Activated T-cell treated with anti-CD3 and anti-CD28 coated beads, Interleukin-2, amount 50 U/mL, for 72 hours (primary cell): ENCODE data around the gene VWA1. TPM values are rescaled to one million over a fixed set of nuclear protein-coding genes. Genes with fewer than 3 reads are reported as not detected.
"Not testable (repeated sequence)": the region's sequence is repeated elsewhere in the genome, so short reads cannot be mapped to it uniquely, and the experiment has no call there.

Experiments used
- ATAC-seq, 2 donors: fragments of 150-1000 bp; cut with Tn5 transposase; replicated peaks in 1 of 2; 2 replicates each; pipeline ENCODE4 v1.10.0; 2021; ENCODE audit warnings: moderate library complexity in 2 of 2, mild to moderate bottlenecking in 1 of 2
- DNase-seq, 2 donors: peaks; one replicate each; pipeline ENCODE4 v3.0.0; 2021 to 2022; ENCODE audit warnings: mixed read lengths in 1 of 2
- H3K27ac Mint-ChIP-seq: one replicate; pipeline ENCODE4 v1.8.0; 2022; ENCODE audit warnings: mild to moderate bottlenecking, moderate library complexity, mixed read lengths
- H3K27me3 Mint-ChIP-seq: one replicate; pipeline ENCODE4 v1.8.0; 2022; ENCODE audit warnings: low read depth, mixed read lengths
- H3K36me3 Mint-ChIP-seq, 2 donors: one replicate each; pipeline ENCODE4 v1.8.0; 2022; ENCODE audit warnings: mixed read lengths in 2 of 2, mild to moderate bottlenecking in 1 of 2; ENCODE audit not compliant: insufficient read depth in 2 of 2
- H3K4me1 Mint-ChIP-seq: one replicate; pipeline ENCODE4 v1.8.0; 2022; ENCODE audit warnings: low read depth, mixed read lengths
- H3K4me3 Mint-ChIP-seq, 2 donors: one replicate each; pipeline ENCODE4 v1.8.0; 2022; ENCODE audit warnings: mild to moderate bottlenecking in 2 of 2, mixed read lengths in 2 of 2, moderate library complexity in 2 of 2
- H3K9me3 Mint-ChIP-seq, 2 donors: one replicate each; pipeline ENCODE4 v1.8.0; 2022; ENCODE audit warnings: mixed read lengths in 2 of 2
- total RNA-seq, 2 donors: library from RNA; stranded (reverse); gene quantifications; one replicate each; pipeline ENCODE4 v1.2.3, GENCODE V29; 2022

Gene VWA1
- total RNA-seq, 2 donors from 2014 or later: 0.94 to 1.4 TPM

DNA sequence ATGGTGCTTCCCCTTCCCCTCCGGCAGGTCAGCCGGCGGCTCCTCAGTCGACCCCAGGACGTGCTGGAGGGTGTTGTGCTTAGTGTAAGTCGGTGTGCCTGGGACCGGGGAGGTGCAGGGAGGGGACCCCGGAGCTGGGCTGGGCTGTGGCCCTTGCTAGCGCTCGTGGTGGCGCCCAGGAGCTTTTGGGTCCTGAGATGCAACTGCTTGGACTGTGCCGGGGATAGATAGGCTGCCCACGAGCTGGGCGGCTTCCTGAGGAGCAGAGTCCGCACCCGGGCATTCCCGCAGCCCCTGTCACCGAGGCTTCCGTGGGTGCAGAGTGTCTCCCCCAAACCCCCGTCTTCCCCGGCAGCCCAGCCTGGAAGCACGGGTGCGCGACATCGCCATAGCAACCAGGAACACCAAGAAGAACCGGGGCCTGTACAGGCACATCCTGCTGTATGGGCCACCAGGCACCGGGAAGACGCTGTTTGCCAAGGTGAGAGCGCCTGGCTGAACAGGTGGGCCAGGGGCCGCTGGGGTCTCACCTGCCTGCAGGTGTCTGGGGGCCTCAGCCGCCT lies 50.3 kb downstream of the VWA1 start:
- not testable (repeated sequence) for H3K27me3 Mint-ChIP-seq, H3K4me3 Mint-ChIP-seq, DNase-seq, H3K4me1 Mint-ChIP-seq, ATAC-seq, H3K9me3 Mint-ChIP-seq, H3K27ac Mint-ChIP-seq
- H3K36me3 Mint-ChIP-seq: peaks cover 2 to 18% of the 10 kb centered on the region in 2 donors

DNA sequence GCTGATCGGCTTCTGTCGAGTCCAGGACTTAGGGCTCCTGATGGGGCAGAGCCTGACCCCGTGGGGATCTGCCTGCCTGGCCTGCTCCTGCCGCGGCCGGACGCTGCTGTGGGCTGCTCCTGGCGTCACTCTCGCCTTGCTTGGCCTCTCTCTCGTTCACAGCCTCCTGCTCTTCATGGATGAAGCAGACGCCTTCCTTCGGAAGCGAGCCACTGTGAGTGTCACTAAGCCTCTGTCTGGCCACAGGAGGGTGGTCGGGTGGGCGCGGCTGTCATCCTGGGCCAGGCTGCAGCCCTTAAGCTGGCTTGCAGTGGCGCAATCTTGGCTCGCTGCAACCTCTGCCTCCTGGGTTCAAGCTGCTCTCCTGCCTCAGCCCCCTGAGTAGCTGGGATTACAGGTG lies 52.2 kb downstream of the VWA1 start:
- Mint-ChIP-seq H3K27me3 (no peaks in the 10 kb centered on the region), H3K9me3 (no peaks in the 10 kb centered on the region), H3K36me3 (peaks cover 6 to 28% of the 10 kb centered on the region in 2 donors), H3K27ac (no peak overlapping the region), H3K4me3 (no peak overlapping the region), H3K4me1 (no peaks in the 10 kb centered on the region)
- no peak for ATAC-seq
- DNase-seq: no peak

DNA sequence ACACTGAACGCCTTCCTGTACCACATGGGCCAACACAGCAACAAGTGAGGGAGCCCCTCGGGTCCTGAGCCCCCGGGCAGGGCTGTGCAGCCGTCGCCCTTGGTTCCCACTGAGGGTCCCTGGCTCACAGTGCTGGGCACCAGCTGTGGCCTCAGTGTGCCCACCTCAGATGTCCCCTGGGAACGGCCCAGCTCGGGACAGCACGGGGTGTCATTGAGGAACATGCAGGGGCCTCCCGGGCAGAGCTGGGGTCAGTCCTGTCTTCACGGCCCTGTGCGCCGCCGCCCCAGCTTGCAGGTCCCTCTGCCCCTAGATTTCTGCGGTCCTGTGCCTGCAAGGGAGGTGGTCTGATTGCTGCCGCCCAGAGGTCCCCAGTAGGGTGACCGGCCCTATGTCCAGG lies 53.7 kb downstream of the VWA1 start:
- Mint-ChIP-seq H3K4me3 (no peak overlapping the region), H3K36me3 (peaks cover 12 to 30% of the 10 kb centered on the region in 2 donors)
- no peak for ATAC-seq

DNA sequence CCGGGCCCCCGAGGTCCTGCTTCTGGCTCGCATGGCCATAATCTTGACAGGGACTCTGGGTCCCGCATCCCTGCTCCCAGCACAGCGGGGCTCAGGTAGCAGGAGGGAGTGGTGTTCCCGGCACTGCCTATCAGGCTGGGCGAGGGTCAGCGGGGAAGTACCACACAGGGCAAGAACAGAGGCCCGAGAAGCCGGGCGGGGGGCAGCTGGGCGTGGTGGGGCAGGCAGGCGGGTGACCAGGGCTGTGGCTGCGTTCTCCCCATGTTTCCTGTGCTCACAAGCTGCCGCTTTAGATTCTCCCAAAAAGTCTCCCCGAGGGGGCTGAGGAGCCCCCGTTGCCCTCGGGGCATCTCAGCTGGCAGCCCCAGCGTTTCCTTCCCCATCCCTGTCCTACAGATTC lies 54.4 kb downstream of the VWA1 start:
- ATAC-seq: no peak
- Mint-ChIP-seq H3K27ac (no peak overlapping the region), H3K4me1 (no peaks in the 10 kb centered on the region), H3K36me3 (peaks cover 12 to 30% of the 10 kb centered on the region in 2 donors), H3K4me3 (no peak overlapping the region), H3K27me3 (no peaks in the 10 kb centered on the region), H3K9me3 (peaks cover 2% of the 10 kb centered on the region in 2 donors)
- DNase-seq: no peak

More for the DNA sequence above, 53.7 kb downstream of the VWA1 start:
- no peaks in the 10 kb centered on the region for H3K27me3 Mint-ChIP-seq
- no peaks in the 10 kb centered on the region for H3K4me1 Mint-ChIP-seq
- peaks cover 2% of the 10 kb centered on the region in 2 donors for H3K9me3 Mint-ChIP-seq
- H3K27ac Mint-ChIP-seq: no peak overlapping the region
- no peak for DNase-seq

DNA sequence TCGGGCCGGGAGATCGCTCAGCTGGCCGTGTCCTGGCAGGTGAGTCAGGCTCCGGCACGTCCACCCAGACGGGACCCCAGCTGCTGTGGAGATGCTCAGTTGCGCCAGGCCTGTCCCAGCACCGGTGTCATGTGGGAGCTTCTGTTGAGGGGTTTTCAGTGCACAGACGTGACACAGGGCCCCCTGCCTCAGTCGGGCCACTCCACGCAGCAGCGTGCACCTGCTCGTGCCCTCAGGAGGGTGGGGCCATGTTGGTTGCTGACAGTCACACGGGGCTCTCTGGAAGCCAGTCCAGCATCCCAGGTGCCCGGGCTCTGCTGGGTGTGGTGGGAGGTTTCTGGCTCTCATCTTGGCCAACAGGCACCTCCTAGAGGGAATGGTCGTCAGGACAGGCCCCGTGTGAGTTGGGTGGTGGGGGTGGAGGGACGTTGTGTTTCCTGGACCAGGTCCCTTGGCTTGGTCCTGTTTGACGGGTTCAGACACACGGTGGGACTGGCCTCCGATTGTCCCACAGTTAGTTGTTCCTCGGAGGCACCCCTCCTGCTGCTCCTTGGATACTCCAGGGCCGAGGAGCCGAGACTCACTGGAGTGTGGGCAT lies 55.2 kb downstream of the VWA1 start:
- DNase-seq (no peak), ATAC-seq (no peak)
- Mint-ChIP-seq H3K4me3 (no peak overlapping the region), H3K27ac (no peak overlapping the region), H3K36me3 (peaks cover 12 to 30% of the 10 kb centered on the region in 2 donors), H3K9me3 (peaks cover 2% of the 10 kb centered on the region in 2 donors), H3K4me1 (no peaks in the 10 kb centered on the region), H3K27me3 (no peaks in the 10 kb centered on the region)

DNA sequence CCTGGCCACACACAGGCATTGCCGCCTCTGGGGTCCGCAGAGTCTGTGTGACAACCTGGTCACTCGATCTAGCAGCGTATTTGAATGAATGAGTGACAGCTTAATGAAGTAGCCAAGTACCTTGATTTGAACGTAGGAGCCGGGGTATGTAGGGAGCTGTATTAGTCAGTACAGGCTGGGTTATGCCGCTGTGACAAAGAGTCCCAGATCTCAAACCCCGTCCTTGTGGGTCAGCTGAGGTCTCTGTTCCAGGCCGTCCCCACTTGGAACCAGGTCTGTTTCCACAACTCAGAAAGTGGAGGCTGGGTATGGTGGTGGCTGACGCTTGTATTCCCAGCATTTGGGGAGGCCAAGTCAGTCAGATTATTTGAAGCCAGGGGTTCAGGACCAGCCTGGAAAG lies 56.1 kb downstream of the VWA1 start:
- Mint-ChIP-seq H3K4me1 (no peaks in the 10 kb centered on the region), H3K27ac (no peak overlapping the region), H3K27me3 (no peaks in the 10 kb centered on the region), H3K4me3 (no peak overlapping the region), H3K36me3 (peaks cover 12 to 30% of the 10 kb centered on the region in 2 donors), H3K9me3 (peaks cover 2% of the 10 kb centered on the region in 2 donors)
- DNase-seq (no peak), ATAC-seq (no peak)

Other genes with a start within 250 kb of the VWA1 start
- gene TNFRSF18, start 229.1 kb upstream of the VWA1 start, total RNA-seq: 100 to 1,000 TPM; 245 to 324 TPM
- gene TNFRSF4, start 221.5 kb upstream of the VWA1 start, total RNA-seq: 100 to 1,000 TPM; 268 to 588 TPM
- gene SDF4, start 203.7 kb upstream of the VWA1 start, total RNA-seq: 100 to 1,000 TPM; 188 to 348 TPM
- 10 to 100 TPM; 13.1 to 13.6 TPM for gene B3GALT6, start 203.5 kb upstream of the VWA1 start, total RNA-seq
- gene C1QTNF12, start 189.0 kb upstream of the VWA1 start, total RNA-seq: 10 to 100 TPM in 1 of 2 donors, 1 to 10 TPM in 1; 8.1 to 14.2 TPM
- 10 to 100 TPM; 63.5 to 77.8 TPM for gene UBE2J2, start 161.8 kb upstream of the VWA1 start, total RNA-seq
- 10 to 100 TPM in 1 of 2 donors, 1 to 10 TPM in 1; 5.6 to 13.0 TPM for gene SCNN1D, start 155.3 kb upstream of the VWA1 start, total RNA-seq
- 10 to 100 TPM; 28.6 to 37.9 TPM for gene ACAP3, start 127.8 kb upstream of the VWA1 start, total RNA-seq
- gene PUSL1, start 127.1 kb upstream of the VWA1 start, total RNA-seq: 10 to 100 TPM; 11.0 to 11.9 TPM
- gene INTS11, start 111.0 kb upstream of the VWA1 start, total RNA-seq: 100 to 1,000 TPM; 108 to 131 TPM
- gene CPTP, start 110.9 kb upstream of the VWA1 start, total RNA-seq: 10 to 100 TPM; 18.0 to 22.8 TPM
- under 1 TPM; 0.91 to 0.95 TPM for gene TAS1R3, start 104.4 kb upstream of the VWA1 start, total RNA-seq
- gene DVL1, start 86.3 kb upstream of the VWA1 start, total RNA-seq: 10 to 100 TPM; 46.6 to 52.2 TPM
- 1 to 10 TPM; 1.6 to 3.0 TPM for gene MXRA8, start 77.1 kb upstream of the VWA1 start, total RNA-seq
- 10 to 100 TPM; 92.4 to 97.7 TPM for gene AURKAIP1, start 60.5 kb upstream of the VWA1 start, total RNA-seq
- 100 to 1,000 TPM; 166 to 180 TPM for gene CCNL2, start 36.4 kb upstream of the VWA1 start, total RNA-seq
- 10 to 100 TPM; 74.9 to 77.5 TPM for gene MRPL20, start 28.4 kb upstream of the VWA1 start, total RNA-seq
- under 1 TPM in 1 of 2 donors, not detected in 1; 0.17 TPM for gene ANKRD65, start 14.4 kb upstream of the VWA1 start, total RNA-seq
- 1 to 10 TPM; 2.8 to 3.7 TPM for gene ATAD3C, start 14.0 kb downstream of the VWA1 start, total RNA-seq
- gene ATAD3B, start 36.1 kb downstream of the VWA1 start, total RNA-seq: 10 to 100 TPM; 20.6 to 25.3 TPM
- gene ATAD3A, start 76.5 kb downstream of the VWA1 start, total RNA-seq: 10 to 100 TPM; 24.9 to 34.2 TPM
- 1 to 10 TPM; 1.0 to 1.3 TPM for gene TMEM240, start 104.9 kb downstream of the VWA1 start, total RNA-seq
- gene SSU72, start 139.2 kb downstream of the VWA1 start, total RNA-seq: 100 to 1,000 TPM; 138 to 167 TPM
- 1 to 10 TPM in 1 of 2 donors, under 1 TPM in 1; 1.00 to 1.5 TPM for gene FNDC10, start 164.4 kb downstream of the VWA1 start, total RNA-seq
- 10 to 100 TPM; 68.6 to 78.6 TPM for gene MIB2, start 179.8 kb downstream of the VWA1 start, total RNA-seq
- 1 to 10 TPM; 1.5 TPM for gene MMP23B, start 196.5 kb downstream of the VWA1 start, total RNA-seq
- 10 to 100 TPM; 41.5 to 42.3 TPM for gene CDK11B, start 223.3 kb downstream of the VWA1 start, total RNA-seq